ENCODE results near the gene INTS4. TPM values are rescaled to one million over a fixed set of nuclear protein-coding genes. Genes with fewer than 3 reads are reported as not detected.
"Not testable (repeated sequence)": the region's sequence is repeated elsewhere in the genome, so short reads cannot be mapped to it uniquely, and the experiment has no call there.

INTS4 gene
- total RNA-seq (10 to 100 TPM; 11.6 to 23.9 (median 15.6) TPM), polyA plus RNA-seq (10 to 100 TPM in 1 of 2 donors, 1 to 10 TPM in 1; 9.5 to 11.8 TPM)
- long read RNA-seq, donor 1, transcript INTS4-209 (23 exons, 3,156 nt), result major isoform, 5 of 8 reads
- long read RNA-seq, donor 1, partial matches to known transcripts, result 2 of 8 reads
- long read RNA-seq, donor 1, other reads (novel, unspliced or antisense), result 0 of 8 reads
- long read RNA-seq, donor 2, transcript INTS4-209 (23 exons, 3,156 nt), result major isoform, 27 of 38 reads
- long read RNA-seq, donor 2, partial matches to known transcripts, result 4 of 38 reads
- long read RNA-seq, donor 2, other reads (novel, unspliced or antisense), result 7 of 38 reads
- long read RNA-seq, donor 3, transcript INTS4-209 (23 exons, 3,156 nt), result major isoform, 19 of 20 reads
- long read RNA-seq, donor 3, partial matches to known transcripts, result 0 of 20 reads
- long read RNA-seq, donor 3, other reads (novel, unspliced or antisense), result 1 of 20 reads

GRCh38 chr11:77994434-77995362 lies at the start of gene INTS4:
TSS of gene INTS4 (minus strand) at chr11:77994668. CDS start at chr11:77994643, 25 bp downstream.
- no peaks in the 10 kb centered on the region for H3K27me3 ChIP-seq
- H3K9me3 ChIP-seq, result no peaks in the 10 kb centered on the region
- WGBS, 4 donors, result 0 to 1% (median 1%) methylated on average over 36 to 47 of the region's 47 CpGs
- intact Hi-C loops (cut with DNase I), result loop anchor here (1.0 to 10.0 kb wide), 8 partner anchors 50 to 570 kb away; partner anchors contain the start of genes AAMDC (in 8 of the 10), RSF1 (in 8 of the 10), KCTD21 (in 1 of the 10) and USP35 (in 1 of the 10)
- ATAC-seq (peak; percentile 99), DNase-seq (peak; percentile 99 to 100 (median 99))
- peaks cover 0 to 27% (median 17%) of the 10 kb centered on the region in 12 donors for H3K4me1 ChIP-seq
- peaks cover 0 to 18% (median 11%) of the 10 kb centered on the region in 9 donors for H3K36me3 ChIP-seq
- TF ChIP-seq POLR2A (IDR thresholded peaks at IDR 0.05) (peak; percentile 11 to 59), CTCF (IDR thresholded peaks at IDR 0.05) (no peak)
- peak within 1 kb of the TSS in 11 of 12 donors; percentile 73 to 92 (median 84) for H3K27ac ChIP-seq
- peak within 1 kb of the TSS; percentile 35 to 91 (median 72) for H3K4me3 ChIP-seq

GRCh38 chr11:78041843-78042440 lies 47.5 kb upstream of the INTS4 start:
- Histone ChIP-seq H3K4me1 (peaks cover 0 to 26% (median 14%) of the 10 kb centered on the region in 12 donors), H3K4me3 (no peak overlapping the region), H3K27me3 (no peaks in the 10 kb centered on the region), H3K27ac (no peak overlapping the region), H3K9me3 (no peaks in the 10 kb centered on the region), H3K36me3 (no peaks in the 10 kb centered on the region)
- WGBS, 4 donors, result 94 to 96% (median 95%) methylated on average over 14 of the region's 14 CpGs
- TF ChIP-seq POLR2A (IDR thresholded peaks at IDR 0.05) (no peak), CTCF (IDR thresholded peaks at IDR 0.05) (no peak)
- no peak for ATAC-seq
- no peak for DNase-seq
- intact Hi-C loops (cut with DNase I), result loop anchor here in 2 of 10 donors (5.0 to 10.0 kb wide), 2 partner anchors 40 to 47 kb away; partner anchors contain the start of gene INTS4 (in 1 of the 2)

GRCh38 chr11:78041380-78041719 lies 46.9 kb upstream of the INTS4 start:
- H3K27me3 ChIP-seq, DNase-seq, H3K4me3 ChIP-seq, ATAC-seq, H3K9me3 ChIP-seq, H3K36me3 ChIP-seq, H3K27ac ChIP-seq: not testable (repeated sequence)
- WGBS, 4 donors, result 96 to 97% (median 96%) methylated on average over 8 of the region's 8 CpGs
- H3K4me1 ChIP-seq, result peaks cover 0 to 24% (median 13%) of the 10 kb centered on the region in 12 donors
- intact Hi-C loops (cut with DNase I), result loop anchor here in 2 of 10 donors (5.0 to 10.0 kb wide), 2 partner anchors 39 to 47 kb away; partner anchors contain the start of gene INTS4 (in 1 of the 2)

All from heart left ventricle (tissue), 16 donors.